NK-92 treated with Interleukin-12 subunit alpha and Interleukin-12 subunit beta, amount 100 ng/mL, for 24 hours (cell line): ENCODE results near the gene CCNJL.
A peak's percentile ranks its signal among the peaks of the same experiment; 100 is the strongest.

ENCODE experiments used
- DNase-seq: peaks from one replicate; lab custom pipeline; 2025; lab: John Stamatoyannopoulos, UW

Gene CCNJL

DNA sequence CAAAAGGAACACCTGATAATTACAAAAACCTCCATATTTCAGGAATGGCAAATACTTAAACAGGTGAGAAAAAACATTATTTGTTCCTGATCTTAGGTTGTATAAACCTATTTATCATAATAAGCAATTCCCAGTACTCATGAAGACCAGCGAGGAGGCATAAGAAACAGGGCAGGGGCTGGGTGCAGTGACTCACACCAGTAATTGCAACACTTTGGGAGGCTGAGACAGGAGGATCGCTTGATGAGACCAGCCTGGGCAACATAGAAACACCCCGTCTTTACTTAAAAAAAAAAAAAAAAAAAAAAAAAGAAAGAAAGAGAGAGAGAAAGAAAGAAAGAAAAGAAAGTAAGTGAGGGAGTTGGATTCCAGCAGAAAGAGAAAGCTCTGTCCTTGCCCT is 21.6 kb downstream of the CCNJL start:
- no peak for DNase-seq

- peak; percentile 25 for DNase-seq
These were observed 22.6 kb downstream of the CCNJL start for GRCh38 chr5:160289721-160290120.

DNA sequence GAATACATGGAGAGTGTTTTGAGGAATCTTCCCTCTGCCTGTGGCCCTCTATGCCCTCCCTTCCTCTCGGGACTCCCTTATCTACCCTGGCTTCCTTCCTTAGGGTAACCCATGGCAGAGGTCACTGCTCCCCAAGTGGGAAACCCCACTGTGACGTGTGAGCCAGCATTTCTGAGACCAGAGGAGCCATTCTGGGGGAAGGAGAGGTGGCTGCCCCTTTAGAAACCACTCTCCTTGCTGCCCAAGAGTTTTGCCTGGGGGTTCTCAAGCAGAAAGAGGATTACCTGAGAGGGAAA is 23.1 kb downstream of the CCNJL start:
- DNase-seq: no peak

DNA sequence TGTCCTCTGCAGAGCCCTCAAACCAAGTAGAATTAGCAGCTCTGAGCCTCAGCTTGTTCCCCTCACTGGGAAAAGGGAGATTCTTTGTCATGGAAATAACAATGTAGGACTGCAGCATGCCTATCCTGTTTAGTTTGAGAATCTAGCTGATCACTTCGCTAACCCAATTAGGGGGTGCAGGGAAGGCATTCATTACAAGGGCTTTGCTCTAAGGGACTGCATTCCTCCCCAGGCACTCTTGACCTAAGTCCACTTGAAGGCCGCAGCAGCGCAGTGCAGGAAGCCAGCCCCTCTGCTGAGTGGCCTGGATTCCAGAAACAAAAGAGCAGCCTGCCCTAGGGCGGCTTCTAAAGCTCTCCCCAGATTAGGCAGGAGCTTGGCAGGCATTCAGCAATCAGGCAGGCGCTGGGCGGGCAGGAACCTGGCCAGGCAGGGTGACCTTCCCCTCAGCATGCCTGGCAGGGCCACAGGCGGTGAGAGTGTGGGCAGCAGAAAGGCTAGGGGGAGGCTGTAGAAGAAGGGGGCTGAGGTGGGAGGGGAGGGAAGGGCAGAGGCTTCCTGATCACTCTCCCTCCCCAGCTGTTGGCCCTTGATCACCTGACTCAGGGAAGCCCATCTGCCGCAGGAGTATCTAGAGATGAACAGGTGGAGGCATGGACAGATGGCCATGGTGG is 24.8 kb downstream of the CCNJL start:
- DNase-seq: no peak

GRCh38 chr5:160286947-160287346 is 25.4 kb downstream of the CCNJL start:
- no peak for DNase-seq

DNA sequence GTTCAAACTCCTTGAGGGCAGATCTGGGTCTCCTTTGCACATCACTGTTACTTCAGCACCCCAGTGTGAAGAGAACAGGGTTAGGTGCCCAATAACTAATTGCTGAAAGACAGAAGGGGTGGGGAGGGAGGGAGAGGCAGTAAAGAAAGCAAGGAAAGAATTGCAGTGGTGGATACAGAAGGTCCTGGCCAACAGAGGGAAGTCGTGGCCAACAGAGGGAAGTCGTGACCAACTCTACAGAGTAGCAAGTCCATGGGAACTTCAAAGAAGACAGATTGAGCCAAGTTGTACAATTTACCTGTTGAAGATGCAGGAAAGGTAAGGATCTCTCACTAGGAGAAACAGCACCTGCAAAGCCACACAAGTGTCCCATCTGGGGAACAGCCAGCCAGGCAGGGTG is 27.0 kb downstream of the CCNJL start:
- no peak for DNase-seq

- no peak for DNase-seq
These were observed 28.0 kb downstream of the CCNJL start for GRCh38 chr5:160284291-160284873.

DNA sequence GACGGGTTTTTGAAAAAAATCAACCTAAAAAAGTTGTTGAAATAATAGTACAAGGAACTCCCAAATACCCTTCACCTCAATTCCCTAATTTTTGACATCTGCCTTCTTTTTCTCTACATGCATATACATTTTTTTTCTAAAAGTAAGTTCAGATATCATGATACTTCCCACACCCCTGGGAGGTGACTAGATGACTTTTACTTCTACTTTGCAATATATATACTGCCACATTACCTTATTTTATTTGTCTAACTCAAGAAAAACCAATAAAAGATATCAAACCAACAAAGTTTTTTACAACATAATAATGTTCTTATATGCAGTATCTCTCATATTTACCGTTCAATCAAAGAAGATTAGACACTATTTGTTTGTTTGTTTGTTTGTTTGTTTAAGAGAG is 31.1 kb downstream of the CCNJL start:
- DNase-seq: no peak

- no peak for DNase-seq
These were observed 31.8 kb downstream of the CCNJL start for GRCh38 chr5:160280384-160281095.

DNA sequence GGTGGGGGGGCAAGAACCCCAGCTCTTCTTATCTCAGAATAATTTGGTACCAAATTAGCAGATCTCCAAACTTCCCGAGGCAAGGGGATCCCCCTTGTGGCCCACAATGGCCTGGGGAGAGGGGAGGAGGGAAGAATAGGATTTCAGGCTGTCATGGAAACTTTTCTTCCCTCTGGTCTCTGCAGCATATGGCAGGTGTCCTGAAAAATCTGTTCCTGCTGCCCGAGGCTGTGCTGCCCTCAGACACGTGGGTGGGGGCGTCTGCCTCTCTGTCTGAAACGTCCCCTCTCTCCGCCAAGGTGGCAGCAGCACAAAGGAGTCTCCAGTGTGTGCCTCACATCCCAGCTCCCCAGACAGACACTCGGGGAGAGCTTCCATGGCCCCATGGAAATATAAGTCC is 34.0 kb downstream of the CCNJL start:
- no peak for DNase-seq

DNA sequence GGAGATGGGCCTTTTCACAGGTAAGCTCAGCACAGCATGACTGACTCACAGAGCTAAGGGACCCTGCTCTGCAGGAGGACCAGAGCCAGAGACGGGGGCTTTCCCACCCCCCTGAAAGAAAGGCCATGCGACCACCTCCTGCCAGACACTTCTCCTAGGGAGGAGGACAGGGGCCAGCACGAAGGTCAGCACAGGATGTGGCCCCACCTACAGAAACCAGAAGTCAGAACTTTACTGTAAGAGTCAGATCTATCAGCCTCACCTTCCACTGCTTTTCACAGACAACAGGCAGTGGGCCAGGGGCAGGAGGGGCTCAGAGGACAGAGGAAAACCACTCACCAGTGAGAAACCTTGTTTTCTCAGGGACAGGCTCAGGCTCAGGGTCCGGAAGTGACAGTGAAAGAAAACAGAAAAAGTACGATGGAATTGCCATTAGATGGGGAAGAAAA is 37.9 kb downstream of the CCNJL start:
- no peak for DNase-seq

DNA sequence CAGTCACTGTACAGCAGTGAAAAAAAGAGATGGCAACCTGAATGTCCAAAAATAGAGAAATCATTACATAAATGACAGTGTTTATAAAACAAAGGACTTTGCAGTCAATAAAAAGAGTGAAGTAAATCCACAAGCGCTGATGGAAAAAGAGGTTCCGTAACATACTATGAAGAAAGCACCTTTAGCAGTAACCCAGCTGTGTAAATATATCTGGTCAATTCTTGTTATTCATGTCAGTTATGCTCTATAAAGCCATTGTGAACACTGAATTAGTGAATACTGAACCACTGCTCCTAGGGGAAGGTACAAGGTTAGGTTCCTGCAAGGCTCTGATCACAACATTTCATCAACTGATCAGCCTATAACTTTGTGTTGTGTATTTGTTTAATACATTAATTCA is 39.5 kb downstream of the CCNJL start:
- no peak for DNase-seq

DNA sequence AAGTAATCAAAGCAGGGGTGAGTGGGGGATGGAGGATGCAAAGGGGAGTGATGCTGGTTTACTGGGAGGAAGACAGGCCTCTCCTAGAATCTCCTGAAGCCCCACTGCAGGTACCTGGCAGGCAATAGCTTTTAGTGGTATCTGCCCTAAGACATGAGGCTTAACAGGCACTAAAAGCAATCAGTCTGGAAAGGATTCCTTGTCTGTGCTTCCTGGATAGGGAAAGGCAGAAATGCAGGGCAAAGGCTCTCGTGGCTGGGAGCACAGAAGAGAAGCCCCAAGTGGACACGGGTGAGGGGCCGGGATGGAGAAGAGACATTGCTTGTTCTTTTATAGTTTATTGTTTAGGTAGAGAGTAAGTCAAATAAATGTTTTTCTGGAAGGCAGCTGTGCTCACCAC is 40.1 kb downstream of the CCNJL start:
- DNase-seq: no peak

GRCh38 chr5:160271836-160272235 is 40.5 kb downstream of the CCNJL start:
- DNase-seq: no peak

DNA sequence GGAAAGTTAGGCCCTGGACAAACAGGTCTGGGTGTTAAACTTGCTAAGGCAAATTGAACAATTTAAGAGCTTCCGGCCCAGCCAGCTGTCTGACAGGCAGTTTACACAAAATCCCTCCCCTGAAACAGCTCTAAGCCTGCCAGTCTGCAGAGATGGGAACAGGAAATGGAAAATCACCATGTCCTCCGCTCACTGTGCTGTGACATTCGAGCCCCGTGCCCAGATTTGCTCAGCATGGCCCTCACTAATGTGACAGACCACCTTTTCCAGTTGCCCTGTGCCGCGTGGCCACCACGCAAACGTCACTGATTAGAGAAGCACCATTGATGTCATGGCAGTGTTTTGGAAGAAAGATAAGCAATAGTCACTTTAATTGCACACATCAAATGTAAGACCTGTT is 41.0 kb downstream of the CCNJL start:
- DNase-seq: no peak

- DNase-seq: no peak
These were observed 41.7 kb downstream of the CCNJL start for GRCh38 chr5:160270704-160271103.

DNA sequence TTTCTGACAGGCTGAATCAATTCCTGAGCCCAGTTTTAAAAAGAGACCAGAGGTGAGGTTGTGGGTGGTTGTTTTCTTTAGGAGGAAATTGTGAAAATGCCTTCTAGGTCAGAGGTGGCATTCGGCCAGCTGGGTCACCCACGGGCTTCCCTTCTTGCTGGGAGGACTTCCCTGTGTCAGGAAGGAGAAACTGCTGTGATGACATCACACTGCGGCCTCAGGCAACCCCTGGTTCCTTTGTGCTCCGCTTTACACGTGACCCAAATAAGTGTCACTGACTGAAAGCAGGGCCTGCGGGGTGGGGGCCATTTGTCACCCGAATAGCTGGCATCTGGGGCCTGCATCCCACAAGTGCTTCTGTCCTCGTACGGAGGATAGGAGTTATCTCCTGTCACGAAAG is 43.3 kb downstream of the CCNJL start:
- no peak for DNase-seq

GRCh38 chr5:160268121-160268520 is 44.2 kb downstream of the CCNJL start:
- DNase-seq: no peak

DNA sequence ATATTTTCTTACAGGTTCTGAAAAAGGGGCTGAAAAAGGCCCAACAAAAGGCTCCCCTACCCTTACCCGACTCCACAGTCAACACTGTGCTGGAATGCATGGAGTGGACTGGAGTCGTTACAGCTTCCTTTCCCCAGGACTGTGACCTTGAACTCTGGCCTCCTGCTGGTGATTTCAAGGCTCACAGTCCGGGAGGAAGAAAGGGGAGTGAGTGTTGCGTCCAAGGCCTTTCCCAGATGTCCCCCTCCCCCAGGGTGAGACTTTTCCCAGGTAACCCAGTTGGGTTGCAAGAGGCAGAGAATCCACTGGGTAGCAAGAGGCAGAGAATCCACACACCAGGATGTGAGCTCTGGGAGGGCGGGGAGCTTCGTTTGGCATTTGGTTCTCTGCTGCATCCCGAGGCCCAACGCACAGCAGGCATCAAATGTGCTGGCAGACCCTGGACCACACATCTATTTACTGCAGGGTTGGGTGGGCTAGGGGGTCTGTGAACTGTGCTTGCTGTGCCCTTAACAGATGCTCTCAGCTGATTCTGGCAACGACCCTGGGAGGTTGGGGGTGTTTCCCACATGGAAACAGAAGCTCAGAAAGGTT is 45.5 kb downstream of the CCNJL start:
- no peak for DNase-seq

GRCh38 chr5:160266044-160266443 is 46.3 kb downstream of the CCNJL start:
- DNase-seq: no peak

GRCh38 chr5:160263326-160263855 is 49.0 kb downstream of the CCNJL start:
- DNase-seq: no peak

DNA sequence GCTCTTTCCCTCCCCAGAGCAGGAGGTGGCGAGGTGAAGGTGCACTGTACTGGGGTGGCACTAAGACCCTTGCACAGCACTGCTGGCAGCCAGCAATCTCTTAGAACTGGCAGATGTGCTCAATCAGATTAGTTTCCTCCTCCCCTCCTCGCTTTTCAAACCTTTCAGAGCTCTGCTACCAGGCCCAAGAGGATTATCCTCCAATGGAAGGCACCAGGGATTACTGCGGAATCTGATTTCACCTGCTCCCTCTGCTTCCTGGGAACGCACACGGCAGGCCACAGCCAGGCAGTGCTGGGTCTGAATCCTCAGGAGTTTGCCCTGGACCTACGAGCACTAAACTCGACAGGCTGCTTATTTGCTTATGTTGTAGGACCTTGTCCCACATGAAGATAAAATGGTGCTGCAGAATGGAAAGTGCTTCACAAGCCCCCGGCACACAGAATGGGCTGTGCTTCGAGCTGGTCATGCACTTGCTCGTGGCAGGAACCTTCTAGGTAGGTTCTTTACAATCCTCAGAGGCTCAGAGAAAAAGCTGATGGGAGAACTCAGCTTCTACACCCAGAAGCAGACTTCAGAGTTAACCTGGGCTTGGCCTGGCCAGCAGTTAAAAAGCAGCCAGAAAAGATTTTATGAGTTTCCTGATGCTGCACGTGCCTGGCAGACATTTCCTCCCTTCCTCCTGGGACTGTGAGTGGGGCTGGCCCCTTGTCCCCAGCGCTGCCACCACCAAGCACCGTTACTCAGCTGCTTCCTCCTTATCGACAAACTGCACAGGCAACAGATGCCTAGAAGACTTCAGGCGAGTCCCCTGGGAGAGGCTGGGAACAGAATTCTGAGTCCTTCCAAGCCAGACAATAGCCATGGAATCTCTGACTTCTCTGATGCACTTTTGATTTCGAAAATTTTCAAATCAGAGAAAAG is 50.0 kb downstream of the CCNJL start:
- DNase-seq: no peak
